Endothelial cell of umbilical vein (primary cell): ENCODE measurements around the gene KCNH1. TPM values are rescaled to one million over a fixed set of nuclear protein-coding genes. Genes with fewer than 3 reads are reported as not detected.

Experiments
- BruUV-seq: library from RNA; stranded (reverse); fragments of 400-500 nt; replicated peaks from 2 replicates; lab custom pipeline; 2021; lab: Mats Ljungman, UMichigan
- CTCF ChIA-PET: fragments of 300-600, 350-600 bp; sonication (Branson Sonifier 250); formaldehyde crosslinking; loops from one replicate; lab custom pipeline; 2021; ENCODE audit warnings: antibody characterized with exemption, inconsistent platforms; lab: Charles Lee
- POLR2A ChIA-PET: fragments of 300-600, 350-600 bp; sonication (Branson Sonifier 250); formaldehyde crosslinking; loops from one replicate; lab custom pipeline; 2021; ENCODE audit warnings: antibody characterized with exemption, inconsistent platforms; lab: Charles Lee
- DNase-seq: peaks from one replicate; pipeline ENCODE4 v3.0.0-alpha.2; 2011; ENCODE audit warnings: low read depth, low spot score
- FAIRE-seq: peaks from 2 replicates; lab custom pipeline; 2011; peaks lifted over from hg19 to GRCh38; lab: Jason Lieb, UNC
- H2AFZ ChIP-seq: 2 replicates; pipeline ENCODE4 v1.6.0; 2012; ENCODE audit warnings: low read depth, low read length, control low read depth, inconsistent platforms
- H3K27ac ChIP-seq: 2 replicates; pipeline ENCODE4 v1.5.1; 2011; ENCODE audit warnings: low read depth, mild to moderate bottlenecking, control low read depth, low read length, moderate library complexity; ENCODE audit not compliant: insufficient read depth
- H3K27me3 ChIP-seq, 2 experiments: 2 replicates each; pipeline versions ENCODE4 v1.6.0 to v1.6.1; 2011; ENCODE audit warnings: low read length in 2 of 2, mixed read lengths in 1 of 2; ENCODE audit not compliant: control insufficient read depth in 2 of 2, insufficient read depth in 2 of 2
- H3K36me3 ChIP-seq, 2 experiments: 2 replicates in 1 of 2; 3 replicates in 1 of 2; pipeline ENCODE4 v1.5.1; 2011; ENCODE audit warnings: low read length in 2 of 2, mild to moderate bottlenecking in 1 of 2, moderate library complexity in 1 of 2; ENCODE audit not compliant: control insufficient read depth in 2 of 2, insufficient read depth in 2 of 2; ENCODE audit errors: extremely low read depth in 1 of 2
- H3K4me1 ChIP-seq: 3 replicates; pipeline ENCODE4 v1.5.1; 2011; ENCODE audit warnings: mild to moderate bottlenecking, low read length; ENCODE audit not compliant: control insufficient read depth, insufficient read depth; ENCODE audit errors: extremely low read depth
- H3K4me2 ChIP-seq: 2 replicates; pipeline ENCODE4 v1.6.1; 2011; ENCODE audit warnings: low read length, control low read depth, mixed read lengths; ENCODE audit not compliant: insufficient read depth
- H3K4me3 ChIP-seq, 3 experiments: fragments of 200-600 bp in 1 of 3; sonication (generic), shearing (Covaris generic) in 1 of 3; replicated peaks in 1 of 3; 2 replicates each; pipeline ENCODE4 v1.5.1; 2011 to 2016; ENCODE audit warnings: control low read depth in 3 of 3, low read length in 3 of 3, mild to moderate bottlenecking in 2 of 3, inconsistent platforms in 1 of 3, low read depth in 1 of 3, moderate library complexity in 1 of 3; ENCODE audit not compliant: insufficient read depth in 1 of 3
- H3K79me2 ChIP-seq: 2 replicates; pipeline ENCODE4 v1.6.0; 2012; ENCODE audit warnings: low read length, inconsistent platforms; ENCODE audit not compliant: control insufficient read depth, insufficient read depth
- H3K9ac ChIP-seq: replicated peaks from 2 replicates; pipeline ENCODE3; 2011; ENCODE audit warnings: low read length, control low read depth; ENCODE audit not compliant: insufficient read depth; ENCODE audit errors: extremely low read depth
- H3K9me1 ChIP-seq: replicated peaks from 3 replicates; pipeline ENCODE4 v1.6.0; 2011; ENCODE audit warnings: mild to moderate bottlenecking, low read length; ENCODE audit not compliant: control insufficient read depth, insufficient read depth; ENCODE audit errors: extremely low read depth
- H3K9me3 ChIP-seq: replicated peaks from 2 replicates; pipeline ENCODE4 v1.5.1; 2012; ENCODE audit warnings: low read length, inconsistent platforms; ENCODE audit not compliant: control insufficient read depth, insufficient read depth
- H4K20me1 ChIP-seq: replicated peaks from 2 replicates; pipeline ENCODE3; 2011; ENCODE audit warnings: mild to moderate bottlenecking, low read length; ENCODE audit not compliant: control insufficient read depth, insufficient read depth; ENCODE audit errors: extremely low read depth
- CTCF ChIP-seq, 2 donors: IDR thresholded peaks; 1 replicate in 1 of 2; 2 replicates in 1 of 2; pipeline ENCODE4 v1.5.1; 2011; ENCODE audit warnings: low read length in 2 of 2, mild to moderate bottlenecking in 2 of 2, moderate library complexity in 2 of 2, control low read depth in 1 of 2, inconsistent platforms in 1 of 2, low read depth in 1 of 2; ENCODE audit not compliant: insufficient read depth in 1 of 2; ENCODE audit errors: extremely low read depth in 1 of 2
- EZH2 ChIP-seq: IDR thresholded peaks from 2 replicates; pipeline ENCODE4 v1.6.1; 2012; ENCODE audit warnings: borderline replicate concordance, low read depth, mild to moderate bottlenecking, moderate library complexity, low read length, inconsistent platforms; ENCODE audit not compliant: severe bottlenecking
- FOS ChIP-seq: IDR thresholded peaks from 2 replicates; pipeline ENCODE4 v1.6.1; 2011; ENCODE audit warnings: mild to moderate bottlenecking, low read length, moderate library complexity, borderline replicate concordance; ENCODE audit not compliant: insufficient read depth
- GATA2 ChIP-seq: IDR thresholded peaks from 2 replicates; pipeline ENCODE4 v1.7.0; 2011; ENCODE audit warnings: low read depth, mild to moderate bottlenecking, moderate library complexity, mixed read lengths, low read length; ENCODE audit not compliant: insufficient read length, insufficient read depth
- JUN ChIP-seq: IDR thresholded peaks from 2 replicates; pipeline ENCODE4 v1.6.1; 2011; ENCODE audit warnings: borderline replicate concordance, low read depth; ENCODE audit not compliant: insufficient read length, insufficient read depth
- MYC ChIP-seq: IDR thresholded peaks from one replicate; pipeline ENCODE4 v1.6.1; 2011; ENCODE audit warnings: mild to moderate bottlenecking, low read depth, low read length
- POLR2A ChIP-seq: IDR thresholded peaks from 2 replicates; pipeline ENCODE4 v1.6.1; 2012; ENCODE audit warnings: low read depth, mild to moderate bottlenecking, control low read depth, low read length
- POLR2AphosphoS5 ChIP-seq: IDR thresholded peaks from 2 replicates; pipeline ENCODE4 v1.6.1; 2012; ENCODE audit warnings: low read depth, mild to moderate bottlenecking, control low read depth, low read length, moderate library complexity; ENCODE audit not compliant: insufficient read depth
- dilution Hi-C: fragments of 300-500 bp; cut with MboI; formaldehyde crosslinking; loops from one replicate; pipeline ENCODE4 v1.15.0; 2019; ENCODE audit warnings: low sequenced_read_pairs; ENCODE audit not compliant: extremely low pct_ligation_motif_present
- intact Hi-C: fragments of 100-400 bp; cut with micrococcal nuclease; formaldehyde crosslinking; loops from one replicate; pipeline ENCODE4 v1.10.0; 2022
- polyA plus RNA-seq, 4 experiments: library from polyadenylated mRNA; depleted of rRNA in 3 of 4; stranded (reverse) in 3 of 4; unstranded in 1 of 4; fragments of >200 nt; gene quantifications; 2 replicates each; pipeline versions ENCODE4 v1.2.1 to v1.2.3, GENCODE V29; 2011 to 2012; ENCODE audit warnings: missing spikeins in 1 of 4
- total RNA-seq: library from RNA; stranded (reverse); gene quantifications from 2 replicates; pipeline ENCODE4 v1.2.3, GENCODE V29; 2021
- TF ChIP-seq, protein P1 (sequence below): IDR thresholded peaks from 2 replicates; pipeline ENCODE4 v1.6.1; 2011; ENCODE audit not compliant: insufficient read depth, insufficient read length

KCNH1 gene
- total and polyA plus RNA-seq, 2 donors (not counting 3 experiments of a cell fraction or from before 2014, with no cell fraction given), result not detected

DNA sequence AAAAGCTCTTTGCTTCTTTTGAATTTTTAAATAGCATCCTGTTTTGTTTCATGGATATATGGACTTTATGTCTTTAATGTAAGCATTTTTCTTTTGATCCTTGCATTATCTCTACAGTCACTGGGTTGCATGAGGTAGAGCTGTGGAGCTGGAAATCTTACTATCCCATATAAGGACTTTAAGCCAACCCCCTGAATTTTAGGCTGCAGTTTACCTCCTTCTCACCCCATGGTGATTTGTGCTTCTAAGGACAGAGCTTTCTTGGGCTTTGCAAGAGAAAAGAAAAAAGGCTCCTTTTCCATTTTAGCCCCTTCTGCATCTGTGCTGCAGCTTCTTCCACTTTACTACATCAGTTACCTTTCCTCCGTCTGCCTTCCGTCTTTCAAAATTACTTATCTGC, 431.4 kb downstream of the KCNH1 start:
- BruUV-seq, result no TSS peak
- FAIRE-seq (no peak), DNase-seq (no peak)
- Histone ChIP-seq H3K9me1 (no peaks in the 10 kb centered on the region), H3K9ac (no peak overlapping the region), H3K27ac (no peak overlapping the region), H2AFZ (no peak overlapping the region), H3K4me3 (no peak overlapping the region), H4K20me1 (no peaks in the 10 kb centered on the region), H3K4me2 (no peak overlapping the region), H3K27me3 (no peaks in the 10 kb centered on the region), H3K9me3 (peaks cover 3% of the 10 kb centered on the region), H3K4me1 (no peaks in the 10 kb centered on the region), H3K36me3 (no peaks in the 10 kb centered on the region), H3K79me2 (no peaks in the 10 kb centered on the region)
- intact Hi-C loops, result no loop called here
- CTCF ChIA-PET, result no interaction called here
- POLR2A ChIA-PET, result no interaction called here
- dilution Hi-C loops, result no loop called here
- TF ChIP-seq, protein P1, sequence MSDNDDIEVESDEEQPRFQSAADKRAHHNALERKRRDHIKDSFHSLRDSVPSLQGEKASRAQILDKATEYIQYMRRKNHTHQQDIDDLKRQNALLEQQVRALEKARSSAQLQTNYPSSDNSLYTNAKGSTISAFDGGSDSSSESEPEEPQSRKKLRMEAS, result no peak
- TF ChIP-seq MYC, result no peak
- TF ChIP-seq FOS, result no peak
- TF ChIP-seq POLR2A, result no peak

GRCh38 chr1:210700511-210700910, 433.4 kb downstream of the KCNH1 start:
- intact Hi-C loops, result no loop called here

More at GRCh38 chr1:210700511-210700910, 433.4 kb downstream of the KCNH1 start:
- Histone ChIP-seq H3K36me3 (no peaks in the 10 kb centered on the region), H3K4me1 (no peaks in the 10 kb centered on the region), H3K27ac (no peak overlapping the region), H3K4me3 (no peak overlapping the region), H4K20me1 (no peaks in the 10 kb centered on the region), H3K79me2 (no peaks in the 10 kb centered on the region), H3K4me2 (no peak overlapping the region), H3K27me3 (no peaks in the 10 kb centered on the region), H3K9ac (no peak overlapping the region), H2AFZ (no peak overlapping the region), H3K9me3 (peaks cover 3% of the 10 kb centered on the region), H3K9me1 (no peaks in the 10 kb centered on the region)
- POLR2A ChIA-PET, result no interaction called here
- TF ChIP-seq, protein P1, result no peak
- TF ChIP-seq JUN (no peak), POLR2AphosphoS5 (no peak), FOS (no peak), CTCF (IDR thresholded peaks at IDR 0.05; ENCODE audit: extremely low read depth in 1 of 2, insufficient read depth in 1 of 2, low read depth in 1 of 2, low read length in 2 of 2) (no peak), EZH2 (no peak), MYC (no peak), GATA2 (no peak), POLR2A (no peak)
- DNase-seq (no peak), FAIRE-seq (no peak)
- CTCF ChIA-PET, result no interaction called here
- dilution Hi-C loops, result no loop called here
- BruUV-seq, result no TSS peak
